Measurements from ENCODE around the gene ZNF32. TPM values are rescaled to one million over a fixed set of nuclear protein-coding genes. Genes with fewer than 3 reads are reported as not detected.

The ZNF32 gene
- total and polyA plus RNA-seq, 2 experiments from 2014 or later = 15.8 to 26.1 TPM

GRCh38 chr10:43644252-43644651 lies 4.4 kb downstream of the ZNF32 start:
- Histone ChIP-seq H3K79me2 (replicated peaks; ENCODE audit: insufficient read depth) (no peaks in the 10 kb centered on the region), H3K4me2 (no peak overlapping the region), H3K27ac (ENCODE audit: low read depth) (no peak overlapping the region), H3K9me2 (ENCODE audit: insufficient read depth) (peaks cover 12% of the 10 kb centered on the region), H3K36me3 (ENCODE audit: insufficient read depth) (peaks cover 39% of the 10 kb centered on the region), H3K4me1 (ENCODE audit: insufficient read depth) (peaks cover 12% of the 10 kb centered on the region), H4K20me1 (replicated peaks; ENCODE audit: insufficient read depth) (no peaks in the 10 kb centered on the region), H3F3A (replicated peaks; ENCODE audit: low read depth) (no peaks in the 10 kb centered on the region), H2AFZ (no peak overlapping the region), H3K4me3 (peak overlapping the region; percentile 28; the same call in 1 of the 2 replicates), H3K27me3 (ENCODE audit: insufficient read depth) (peaks cover 10% of the 10 kb centered on the region)
- peaks cover 3% of the 10 kb centered on the region for H3K4me1 Mint-ChIP-seq
- ATAC-seq = no peak
- H3K4me3 Mint-ChIP-seq = no peak overlapping the region
- no peak for TF ChIP-seq ZNF114 (CRISPR knock-in tag; IDR thresholded peaks at IDR 0.05)
- TF ChIP-seq EZH2 (IDR thresholded peaks at IDR 0.05; ENCODE audit: low read depth, unreplicated experiment) = no peak
- DNase-seq (ENCODE audit: low spot score) = peak; percentile 38
- H3K9me3 Mint-ChIP-seq = peaks cover 73% of the 10 kb centered on the region
- no peak overlapping the region for H3K27ac Mint-ChIP-seq
- H3K27me3 Mint-ChIP-seq (ENCODE audit: insufficient read depth, low read depth, poor library complexity) = peaks cover 20% of the 10 kb centered on the region
- peaks cover 66% of the 10 kb centered on the region for H3K36me3 Mint-ChIP-seq (ENCODE audit: low read depth)

DNA sequence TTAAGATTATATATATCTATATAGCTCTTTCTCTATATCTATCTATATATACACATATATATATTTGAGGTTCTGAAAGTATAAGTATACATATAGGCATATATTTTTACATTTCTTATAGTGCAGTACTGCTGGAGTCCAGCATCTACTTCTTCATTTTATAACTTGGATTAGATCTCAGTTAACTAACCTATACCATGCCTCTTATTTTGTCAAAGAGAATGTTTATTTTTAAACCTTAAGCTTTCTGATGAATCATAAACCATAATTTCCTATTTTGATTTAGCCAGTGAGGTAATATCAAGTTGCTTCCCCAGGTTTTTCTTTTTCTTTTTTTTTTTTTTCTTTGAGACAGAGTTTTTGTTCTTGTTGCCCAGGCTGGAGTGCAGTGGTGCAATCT lies 8.1 kb downstream of the ZNF32 start:
- Histone ChIP-seq H3F3A (replicated peaks; ENCODE audit: low read depth) (no peaks in the 10 kb centered on the region), H3K4me1 (ENCODE audit: insufficient read depth) (peaks cover 2% of the 10 kb centered on the region; the same call in 1 of the 2 replicates), H3K4me2 (no peak overlapping the region), H2AFZ (no peak overlapping the region), H3K9me2 (ENCODE audit: insufficient read depth) (peaks cover 5% of the 10 kb centered on the region; the same call in 1 of the 2 replicates), H3K27me3 (ENCODE audit: insufficient read depth) (no peaks in the 10 kb centered on the region), H4K20me1 (replicated peaks; ENCODE audit: insufficient read depth) (no peaks in the 10 kb centered on the region), H3K36me3 (ENCODE audit: insufficient read depth) (peaks cover 34% of the 10 kb centered on the region), H3K4me3 (no peak overlapping the region), H3K79me2 (replicated peaks; ENCODE audit: insufficient read depth) (no peaks in the 10 kb centered on the region), H3K27ac (ENCODE audit: low read depth) (no peak overlapping the region)
- DNase-seq (ENCODE audit: low spot score) (no peak), ATAC-seq (no peak)
- no peaks in the 10 kb centered on the region for H3K4me1 Mint-ChIP-seq
- peaks cover 6% of the 10 kb centered on the region for H3K27me3 Mint-ChIP-seq (ENCODE audit: insufficient read depth, low read depth, poor library complexity)
- H3K27ac Mint-ChIP-seq = no peak overlapping the region
- H3K9me3 Mint-ChIP-seq = peaks cover 69% of the 10 kb centered on the region
- H3K4me3 Mint-ChIP-seq = no peak overlapping the region
- peaks cover 43% of the 10 kb centered on the region for H3K36me3 Mint-ChIP-seq (ENCODE audit: low read depth)
- TF ChIP-seq, protein P1, sequence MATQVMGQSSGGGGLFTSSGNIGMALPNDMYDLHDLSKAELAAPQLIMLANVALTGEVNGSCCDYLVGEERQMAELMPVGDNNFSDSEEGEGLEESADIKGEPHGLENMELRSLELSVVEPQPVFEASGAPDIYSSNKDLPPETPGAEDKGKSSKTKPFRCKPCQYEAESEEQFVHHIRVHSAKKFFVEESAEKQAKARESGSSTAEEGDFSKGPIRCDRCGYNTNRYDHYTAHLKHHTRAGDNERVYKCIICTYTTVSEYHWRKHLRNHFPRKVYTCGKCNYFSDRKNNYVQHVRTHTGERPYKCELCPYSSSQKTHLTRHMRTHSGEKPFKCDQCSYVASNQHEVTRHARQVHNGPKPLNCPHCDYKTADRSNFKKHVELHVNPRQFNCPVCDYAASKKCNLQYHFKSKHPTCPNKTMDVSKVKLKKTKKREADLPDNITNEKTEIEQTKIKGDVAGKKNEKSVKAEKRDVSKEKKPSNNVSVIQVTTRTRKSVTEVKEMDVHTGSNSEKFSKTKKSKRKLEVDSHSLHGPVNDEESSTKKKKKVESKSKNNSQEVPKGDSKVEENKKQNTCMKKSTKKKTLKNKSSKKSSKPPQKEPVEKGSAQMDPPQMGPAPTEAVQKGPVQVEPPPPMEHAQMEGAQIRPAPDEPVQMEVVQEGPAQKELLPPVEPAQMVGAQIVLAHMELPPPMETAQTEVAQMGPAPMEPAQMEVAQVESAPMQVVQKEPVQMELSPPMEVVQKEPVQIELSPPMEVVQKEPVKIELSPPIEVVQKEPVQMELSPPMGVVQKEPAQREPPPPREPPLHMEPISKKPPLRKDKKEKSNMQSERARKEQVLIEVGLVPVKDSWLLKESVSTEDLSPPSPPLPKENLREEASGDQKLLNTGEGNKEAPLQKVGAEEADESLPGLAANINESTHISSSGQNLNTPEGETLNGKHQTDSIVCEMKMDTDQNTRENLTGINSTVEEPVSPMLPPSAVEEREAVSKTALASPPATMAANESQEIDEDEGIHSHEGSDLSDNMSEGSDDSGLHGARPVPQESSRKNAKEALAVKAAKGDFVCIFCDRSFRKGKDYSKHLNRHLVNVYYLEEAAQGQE (IDR thresholded peaks at IDR 0.05; ENCODE audit: unreplicated experiment) = no peak
- TF ChIP-seq POLR2AphosphoS5 (IDR thresholded peaks at IDR 0.05; ENCODE audit: low read depth) (no peak), ZNF114 (CRISPR knock-in tag; IDR thresholded peaks at IDR 0.05) (no peak), STAT1 (IDR thresholded peaks at IDR 0.05; ENCODE audit: unreplicated experiment) (no peak), EZH2 (IDR thresholded peaks at IDR 0.05; ENCODE audit: low read depth, unreplicated experiment) (no peak), NANOG (IDR thresholded peaks at IDR 0.05; ENCODE audit: borderline replicate concordance) (no peak), JUNB (IDR thresholded peaks at IDR 0.05; ENCODE audit: unreplicated experiment) (no peak), EZH2phosphoT487 (IDR thresholded peaks at IDR 0.05; ENCODE audit: unreplicated experiment) (no peak)
- TF ChIP-seq, protein P2, sequence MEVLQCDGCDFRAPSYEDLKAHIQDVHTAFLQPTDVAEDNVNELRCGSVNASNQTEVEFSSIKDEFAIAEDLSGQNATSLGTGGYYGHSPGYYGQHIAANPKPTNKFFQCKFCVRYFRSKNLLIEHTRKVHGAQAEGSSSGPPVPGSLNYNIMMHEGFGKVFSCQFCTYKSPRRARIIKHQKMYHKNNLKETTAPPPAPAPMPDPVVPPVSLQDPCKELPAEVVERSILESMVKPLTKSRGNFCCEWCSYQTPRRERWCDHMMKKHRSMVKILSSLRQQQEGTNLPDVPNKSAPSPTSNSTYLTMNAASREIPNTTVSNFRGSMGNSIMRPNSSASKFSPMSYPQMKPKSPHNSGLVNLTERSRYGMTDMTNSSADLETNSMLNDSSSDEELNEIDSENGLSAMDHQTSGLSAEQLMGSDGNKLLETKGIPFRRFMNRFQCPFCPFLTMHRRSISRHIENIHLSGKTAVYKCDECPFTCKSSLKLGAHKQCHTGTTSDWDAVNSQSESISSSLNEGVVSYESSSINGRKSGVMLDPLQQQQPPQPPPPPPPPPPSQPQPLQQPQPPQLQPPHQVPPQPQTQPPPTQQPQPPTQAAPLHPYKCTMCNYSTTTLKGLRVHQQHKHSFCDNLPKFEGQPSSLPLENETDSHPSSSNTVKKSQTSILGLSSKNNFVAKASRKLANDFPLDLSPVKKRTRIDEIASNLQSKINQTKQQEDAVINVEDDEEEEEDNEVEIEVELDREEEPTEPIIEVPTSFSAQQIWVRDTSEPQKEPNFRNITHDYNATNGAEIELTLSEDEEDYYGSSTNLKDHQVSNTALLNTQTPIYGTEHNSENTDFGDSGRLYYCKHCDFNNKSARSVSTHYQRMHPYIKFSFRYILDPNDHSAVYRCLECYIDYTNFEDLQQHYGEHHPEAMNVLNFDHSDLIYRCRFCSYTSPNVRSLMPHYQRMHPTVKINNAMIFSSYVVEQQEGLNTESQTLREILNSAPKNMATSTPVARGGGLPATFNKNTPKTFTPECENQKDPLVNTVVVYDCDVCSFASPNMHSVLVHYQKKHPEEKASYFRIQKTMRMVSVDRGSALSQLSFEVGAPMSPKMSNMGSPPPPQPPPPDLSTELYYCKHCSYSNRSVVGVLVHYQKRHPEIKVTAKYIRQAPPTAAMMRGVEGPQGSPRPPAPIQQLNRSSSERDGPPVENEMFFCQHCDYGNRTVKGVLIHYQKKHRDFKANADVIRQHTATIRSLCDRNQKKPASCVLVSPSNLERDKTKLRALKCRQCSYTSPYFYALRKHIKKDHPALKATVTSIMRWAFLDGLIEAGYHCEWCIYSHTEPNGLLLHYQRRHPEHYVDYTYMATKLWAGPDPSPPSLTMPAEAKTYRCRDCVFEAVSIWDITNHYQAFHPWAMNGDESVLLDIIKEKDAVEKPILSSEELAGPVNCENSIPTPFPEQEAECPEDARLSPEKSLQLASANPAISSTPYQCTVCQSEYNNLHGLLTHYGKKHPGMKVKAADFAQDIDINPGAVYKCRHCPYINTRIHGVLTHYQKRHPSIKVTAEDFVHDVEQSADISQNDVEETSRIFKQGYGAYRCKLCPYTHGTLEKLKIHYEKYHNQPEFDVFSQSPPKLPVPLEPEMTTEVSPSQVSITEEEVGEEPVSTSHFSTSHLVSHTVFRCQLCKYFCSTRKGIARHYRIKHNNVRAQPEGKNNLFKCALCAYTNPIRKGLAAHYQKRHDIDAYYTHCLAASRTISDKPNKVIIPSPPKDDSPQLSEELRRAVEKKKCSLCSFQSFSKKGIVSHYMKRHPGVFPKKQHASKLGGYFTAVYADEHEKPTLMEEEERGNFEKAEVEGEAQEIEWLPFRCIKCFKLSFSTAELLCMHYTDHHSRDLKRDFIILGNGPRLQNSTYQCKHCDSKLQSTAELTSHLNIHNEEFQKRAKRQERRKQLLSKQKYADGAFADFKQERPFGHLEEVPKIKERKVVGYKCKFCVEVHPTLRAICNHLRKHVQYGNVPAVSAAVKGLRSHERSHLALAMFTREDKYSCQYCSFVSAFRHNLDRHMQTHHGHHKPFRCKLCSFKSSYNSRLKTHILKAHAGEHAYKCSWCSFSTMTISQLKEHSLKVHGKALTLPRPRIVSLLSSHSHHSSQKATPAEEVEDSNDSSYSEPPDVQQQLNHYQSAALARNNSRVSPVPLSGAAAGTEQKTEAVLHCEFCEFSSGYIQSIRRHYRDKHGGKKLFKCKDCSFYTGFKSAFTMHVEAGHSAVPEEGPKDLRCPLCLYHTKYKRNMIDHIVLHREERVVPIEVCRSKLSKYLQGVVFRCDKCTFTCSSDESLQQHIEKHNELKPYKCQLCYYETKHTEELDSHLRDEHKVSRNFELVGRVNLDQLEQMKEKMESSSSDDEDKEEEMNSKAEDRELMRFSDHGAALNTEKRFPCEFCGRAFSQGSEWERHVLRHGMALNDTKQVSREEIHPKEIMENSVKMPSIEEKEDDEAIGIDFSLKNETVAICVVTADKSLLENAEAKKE (CRISPR knock-in tag; IDR thresholded peaks at IDR 0.05) = no peak
- TF ChIP-seq, protein P3, sequence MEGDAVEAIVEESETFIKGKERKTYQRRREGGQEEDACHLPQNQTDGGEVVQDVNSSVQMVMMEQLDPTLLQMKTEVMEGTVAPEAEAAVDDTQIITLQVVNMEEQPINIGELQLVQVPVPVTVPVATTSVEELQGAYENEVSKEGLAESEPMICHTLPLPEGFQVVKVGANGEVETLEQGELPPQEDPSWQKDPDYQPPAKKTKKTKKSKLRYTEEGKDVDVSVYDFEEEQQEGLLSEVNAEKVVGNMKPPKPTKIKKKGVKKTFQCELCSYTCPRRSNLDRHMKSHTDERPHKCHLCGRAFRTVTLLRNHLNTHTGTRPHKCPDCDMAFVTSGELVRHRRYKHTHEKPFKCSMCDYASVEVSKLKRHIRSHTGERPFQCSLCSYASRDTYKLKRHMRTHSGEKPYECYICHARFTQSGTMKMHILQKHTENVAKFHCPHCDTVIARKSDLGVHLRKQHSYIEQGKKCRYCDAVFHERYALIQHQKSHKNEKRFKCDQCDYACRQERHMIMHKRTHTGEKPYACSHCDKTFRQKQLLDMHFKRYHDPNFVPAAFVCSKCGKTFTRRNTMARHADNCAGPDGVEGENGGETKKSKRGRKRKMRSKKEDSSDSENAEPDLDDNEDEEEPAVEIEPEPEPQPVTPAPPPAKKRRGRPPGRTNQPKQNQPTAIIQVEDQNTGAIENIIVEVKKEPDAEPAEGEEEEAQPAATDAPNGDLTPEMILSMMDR (conservative IDR thresholded peaks at IDR 0.05; ENCODE audit: low read depth in 2 of 2) = no peak
